Inferior parietal cortex (tissue), 1 donor: ENCODE data around the gene KCP.

Experiments
- DNase-seq: peaks from one replicate; pipeline ENCODE4 v3.0.0-alpha.2; 2016; ENCODE audit errors: extremely low spot score

Gene KCP

DNA sequence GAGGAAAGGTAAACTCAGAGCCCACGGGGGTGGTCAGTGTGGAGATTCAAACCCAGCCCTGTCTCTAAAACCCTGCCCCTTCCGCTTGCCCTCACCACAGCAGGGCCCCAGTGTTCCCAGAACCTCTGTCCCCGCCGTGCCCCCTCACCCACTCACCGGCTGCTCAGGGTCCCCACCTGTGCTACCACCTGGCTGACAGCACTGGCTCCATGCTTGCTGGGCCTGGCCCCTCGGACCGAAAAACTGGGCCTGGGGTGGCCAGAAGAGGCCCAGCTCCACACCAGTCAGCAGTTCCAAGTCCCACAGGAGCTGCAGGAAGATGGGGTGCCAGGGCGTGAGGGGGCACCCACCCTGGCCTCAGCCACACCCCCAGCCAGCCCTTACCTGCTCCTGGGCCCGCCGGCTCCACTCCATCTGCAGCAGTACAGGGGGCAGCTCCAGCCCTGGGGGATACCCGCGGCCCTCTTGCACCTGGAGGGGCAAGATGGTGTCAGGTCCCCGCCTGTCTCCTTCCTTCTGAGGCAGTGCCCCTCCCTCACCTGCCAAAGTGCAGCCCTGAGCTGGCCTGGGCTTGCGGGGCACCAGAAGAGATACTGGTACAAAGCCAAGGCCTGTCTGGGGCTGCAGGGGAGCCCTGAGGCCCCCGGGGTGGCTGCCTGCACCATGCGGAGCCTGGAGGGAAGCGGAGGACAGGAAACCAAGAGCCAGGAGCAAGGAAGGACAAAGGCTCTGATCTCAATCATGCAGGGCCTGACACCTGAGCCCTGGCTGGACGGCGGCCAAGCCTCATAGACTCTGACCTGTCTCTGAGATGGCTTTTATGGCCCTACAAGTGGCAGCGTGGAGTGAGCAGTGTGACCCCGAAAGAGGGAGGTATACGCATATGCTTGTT lies 36.1 kb downstream of the KCP start:
- DNase-seq = no peak

- DNase-seq = no peak
Measured at GRCh38 chr7:128873234-128873633, 37.3 kb downstream of the KCP start.

DNA sequence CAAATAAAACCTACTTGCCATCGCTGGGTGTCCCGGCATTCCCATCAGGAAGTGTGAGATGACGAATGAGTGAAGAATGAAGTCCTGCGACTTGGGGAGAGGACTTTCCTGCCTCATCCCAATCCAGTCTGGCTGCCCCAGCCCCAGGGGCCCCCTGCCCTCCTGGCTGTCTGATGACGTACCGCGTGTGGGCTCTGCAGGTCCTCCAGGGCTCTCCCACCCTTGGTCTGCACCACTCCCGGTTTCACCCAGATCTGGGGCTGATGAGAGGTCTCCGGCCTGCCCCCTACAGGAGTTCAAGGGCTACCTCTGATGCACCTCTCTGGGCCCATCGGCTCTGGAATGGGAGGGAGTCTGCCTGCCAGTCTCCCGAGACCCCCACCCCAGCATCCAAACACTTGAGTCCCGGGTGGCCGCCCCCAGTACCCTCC lies 38.1 kb downstream of the KCP start:
- DNase-seq = no peak

DNA sequence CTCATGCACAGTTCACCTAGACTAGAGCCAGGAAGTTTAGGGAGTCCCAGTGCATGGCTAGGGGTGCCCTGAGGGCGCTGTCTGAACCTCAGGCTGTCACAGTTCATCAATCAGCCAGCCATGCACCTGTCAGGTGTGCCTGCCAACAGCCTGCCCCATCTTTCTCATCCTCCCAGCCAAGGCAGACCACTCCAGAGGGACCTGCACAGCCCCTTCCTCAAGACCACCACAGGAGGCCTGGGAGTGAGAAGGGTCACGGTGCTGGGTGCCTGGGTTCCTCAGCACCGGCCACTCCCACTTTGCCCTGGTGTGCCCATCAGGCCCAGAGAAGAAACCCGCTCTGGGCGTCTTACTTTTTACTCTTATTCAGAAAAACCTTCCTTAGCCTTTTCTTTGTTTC lies 39.5 kb downstream of the KCP start:
- no peak for DNase-seq

DNA sequence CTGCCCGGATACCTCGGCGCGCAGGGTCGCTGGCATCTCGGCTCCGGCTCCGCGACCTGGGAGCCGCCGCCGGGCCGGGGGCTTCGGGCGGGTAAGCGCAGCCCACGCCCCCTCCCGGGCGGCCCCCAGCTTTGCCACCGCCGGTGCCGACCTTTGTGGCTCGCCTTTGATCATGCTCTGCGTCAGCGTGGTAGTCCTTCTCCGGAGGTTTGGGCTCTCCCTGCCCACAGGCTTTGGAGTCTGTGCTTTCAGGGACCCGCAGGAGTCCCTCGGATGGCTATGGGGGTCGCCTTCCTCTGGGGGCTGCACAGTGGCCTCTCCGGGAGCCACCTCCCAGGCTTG lies 40.6 kb downstream of the KCP start:
- DNase-seq = no peak

DNA sequence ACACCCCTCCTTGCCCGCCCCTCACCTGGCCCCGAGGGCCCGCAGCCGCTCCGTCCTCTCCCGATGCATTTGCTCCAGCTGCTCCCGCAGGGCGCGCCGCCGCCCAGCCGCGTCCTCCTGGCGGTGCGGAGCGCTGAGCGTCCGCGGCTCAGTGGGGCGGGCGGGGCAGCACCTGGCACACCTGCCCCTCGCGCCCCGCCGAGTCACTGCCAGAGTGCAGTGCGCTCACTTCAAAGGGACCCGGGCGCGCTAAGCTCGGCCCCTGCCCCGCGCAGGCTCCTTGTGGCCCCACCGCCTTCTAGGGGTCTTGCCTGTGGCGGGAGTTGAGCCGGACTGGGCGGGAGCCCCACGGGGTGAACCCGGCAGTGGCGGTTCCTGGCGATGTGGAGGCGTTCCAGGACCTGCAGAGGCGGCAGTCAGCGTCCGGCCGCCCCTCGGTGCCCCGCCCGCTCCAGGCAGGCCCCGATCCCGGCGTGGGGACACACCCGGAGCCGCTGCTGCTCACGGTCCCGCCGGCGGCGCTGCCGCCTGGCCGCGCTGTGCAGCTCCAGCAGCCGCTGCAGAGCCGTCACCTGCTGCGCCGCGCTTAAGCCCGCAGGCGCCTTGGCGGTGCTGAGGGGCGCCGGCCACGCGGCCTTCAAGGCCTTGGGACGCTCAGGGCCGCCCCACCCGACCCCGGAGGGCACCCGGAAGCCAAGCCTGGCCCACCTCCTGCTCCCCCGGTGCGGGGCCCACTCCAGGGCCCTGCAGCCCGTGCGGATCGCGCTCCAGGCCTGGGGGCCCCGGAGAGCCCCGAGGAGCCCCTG lies 41.2 kb downstream of the KCP start:
- DNase-seq = peak; percentile 27

DNA sequence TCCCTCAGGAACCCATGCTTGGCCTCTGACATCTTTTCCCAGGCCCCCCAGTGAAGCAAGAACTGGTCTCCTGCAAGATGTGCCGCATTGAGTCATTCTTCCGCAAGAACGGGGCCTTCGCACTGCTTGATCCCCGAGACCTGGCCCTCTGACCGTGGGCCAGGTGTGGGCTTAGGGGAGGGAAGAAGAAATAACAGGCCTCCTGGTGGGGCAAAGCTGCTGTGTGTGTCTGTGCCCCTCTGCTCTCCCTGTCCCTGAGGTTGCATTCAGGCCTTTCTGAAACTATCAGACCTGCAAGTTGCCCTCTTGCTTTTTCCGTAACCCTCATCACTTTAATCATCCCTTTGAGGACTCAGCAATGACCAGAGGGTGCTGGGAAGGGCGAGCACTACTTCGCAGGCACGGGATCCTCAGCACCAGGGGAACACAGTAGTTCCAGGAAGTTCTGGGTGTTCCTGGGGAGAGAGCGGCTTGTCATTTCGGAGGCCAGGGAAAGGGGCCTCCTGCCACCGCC lies 41.8 kb downstream of the KCP start:
- no peak for DNase-seq

DNA sequence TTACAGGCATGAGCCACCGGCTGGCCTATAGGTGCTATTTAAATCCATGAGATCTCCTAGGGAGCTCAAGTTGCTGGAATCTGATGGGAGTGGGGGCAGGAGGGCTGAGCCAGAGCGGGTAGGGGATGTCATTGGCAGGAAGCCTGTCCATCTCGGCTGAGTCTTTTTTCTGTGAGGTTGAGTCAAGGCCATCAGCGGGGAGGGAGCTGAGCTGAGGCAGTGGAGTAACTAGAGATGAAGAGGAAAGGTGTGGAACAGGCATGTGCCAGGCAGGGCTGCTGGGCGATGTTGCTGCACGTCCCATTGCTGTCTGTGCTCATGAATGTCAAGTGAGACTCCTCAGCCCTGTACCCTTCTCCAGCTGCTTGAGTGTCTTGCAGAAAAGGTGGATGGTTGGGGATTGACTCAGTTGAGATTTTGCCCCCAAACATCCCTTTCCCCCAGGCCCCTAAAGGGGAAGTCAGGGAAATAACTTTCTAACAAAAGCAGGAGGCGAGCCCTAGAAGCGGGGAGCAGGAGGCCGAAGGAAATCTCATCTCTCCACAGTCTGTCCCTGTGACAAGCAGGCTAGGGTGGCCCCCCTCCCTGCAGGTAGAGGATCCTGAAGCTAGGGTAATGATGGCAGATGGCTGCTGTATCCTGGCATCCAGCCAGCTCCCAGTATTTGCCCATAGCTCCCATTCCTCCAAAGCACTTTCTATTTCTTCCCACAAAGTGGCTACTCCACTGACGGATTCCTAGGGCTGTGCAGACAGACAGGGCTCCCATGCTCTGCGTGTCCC lies 42.5 kb downstream of the KCP start:
- DNase-seq = no peak

DNA sequence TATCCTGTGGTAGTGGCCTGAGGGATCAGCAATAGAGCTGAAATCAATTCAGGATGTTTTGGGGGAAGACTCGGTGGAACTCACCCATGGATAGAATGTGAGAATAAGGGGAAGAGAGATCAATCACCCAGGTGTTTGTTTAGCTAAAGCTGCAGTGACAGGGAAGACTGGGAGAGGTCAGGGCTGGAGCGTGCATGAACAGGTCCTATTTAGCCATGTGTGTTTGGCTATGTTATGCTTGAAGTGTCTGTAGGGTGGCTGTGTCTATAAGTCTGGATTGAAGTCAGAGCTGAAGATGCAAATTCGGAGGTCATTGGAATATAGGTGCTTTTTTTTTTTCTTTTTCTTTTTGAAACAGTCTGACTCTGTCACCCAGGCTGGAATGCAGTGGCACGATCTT lies 43.3 kb downstream of the KCP start:
- no peak for DNase-seq

GRCh38 chr7:128865996-128866877 lies 44.3 kb downstream of the KCP start:
- no peak for DNase-seq

- DNase-seq = no peak
Measured at GRCh38 chr7:128865303-128865702, 45.2 kb downstream of the KCP start.

DNA sequence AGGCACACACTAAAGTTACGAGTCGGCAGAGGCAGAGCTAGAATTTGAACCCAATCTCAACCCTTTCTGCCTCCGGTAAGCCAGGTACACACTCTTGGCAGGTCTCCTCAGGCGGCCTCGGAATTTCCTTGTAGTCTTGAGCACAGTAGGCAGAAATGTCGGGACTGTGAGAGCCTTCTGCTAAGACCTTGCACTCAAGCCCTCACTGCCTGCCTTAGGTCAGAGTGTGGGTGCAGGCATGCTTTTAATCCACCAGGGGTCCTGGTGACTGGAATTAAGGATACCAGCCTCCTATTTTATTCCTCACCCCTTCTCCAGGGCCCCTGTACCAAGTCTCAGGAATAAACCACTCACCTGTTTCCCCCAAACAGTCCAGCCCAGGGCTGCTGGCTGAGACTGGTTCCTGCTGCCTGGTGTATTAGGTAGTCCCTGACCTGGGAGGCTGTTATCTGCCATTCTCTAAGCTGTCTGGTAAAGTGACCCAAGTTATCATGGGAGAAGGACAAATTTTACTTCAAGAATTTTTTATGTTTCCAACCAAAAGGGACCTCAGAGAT lies 47.0 kb downstream of the KCP start:
- DNase-seq = peak; percentile 27

DNA sequence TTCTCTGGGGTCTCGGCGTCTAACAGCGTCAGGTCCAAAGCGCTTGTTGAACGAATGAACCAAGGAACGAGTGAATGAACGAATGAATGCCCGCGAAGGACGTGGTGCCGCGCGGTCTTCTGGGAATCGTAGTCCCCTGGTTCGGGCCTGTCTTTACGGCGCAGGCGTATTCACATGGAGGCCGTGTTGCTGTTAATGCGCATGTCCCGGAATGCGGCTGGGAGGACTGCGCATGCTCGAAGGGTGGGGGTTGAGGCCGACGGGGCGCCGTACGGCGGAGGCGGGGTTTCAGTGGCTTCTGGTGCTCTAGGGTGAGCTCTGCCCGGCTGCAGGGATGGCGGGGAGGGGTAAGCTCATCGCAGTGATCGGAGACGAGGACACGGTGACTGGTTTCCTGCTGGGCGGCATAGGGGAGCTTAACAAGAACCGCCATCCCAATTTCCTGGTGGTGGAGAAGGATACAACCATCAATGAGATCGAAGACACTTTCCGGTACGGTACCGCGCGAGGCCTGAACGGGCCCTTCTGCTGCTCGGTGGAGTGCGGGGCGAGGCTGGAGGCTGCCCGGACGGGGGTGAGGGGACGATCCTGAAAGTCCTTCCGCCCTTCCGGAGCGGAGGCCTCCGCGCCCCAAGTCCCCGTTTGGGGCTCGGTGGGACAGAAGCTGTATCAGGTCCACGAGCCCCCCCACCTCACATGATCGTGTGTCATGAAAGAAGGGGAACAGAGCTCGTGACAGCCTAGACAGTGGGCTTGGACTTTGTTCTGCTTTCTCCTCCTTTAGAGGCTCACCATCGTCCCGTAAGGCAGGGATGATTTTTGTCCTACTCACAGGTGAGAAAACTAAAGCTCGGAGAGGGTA lies 47.7 kb downstream of the KCP start, which contains the start of gene ATP6V1F:
Gene ATP6V1F (plus strand): TSS at position 286 of the 862 bp plus-strand sequence. CDS start 49 bp downstream, at position 335.
- DNase-seq = peak; percentile 98

DNA sequence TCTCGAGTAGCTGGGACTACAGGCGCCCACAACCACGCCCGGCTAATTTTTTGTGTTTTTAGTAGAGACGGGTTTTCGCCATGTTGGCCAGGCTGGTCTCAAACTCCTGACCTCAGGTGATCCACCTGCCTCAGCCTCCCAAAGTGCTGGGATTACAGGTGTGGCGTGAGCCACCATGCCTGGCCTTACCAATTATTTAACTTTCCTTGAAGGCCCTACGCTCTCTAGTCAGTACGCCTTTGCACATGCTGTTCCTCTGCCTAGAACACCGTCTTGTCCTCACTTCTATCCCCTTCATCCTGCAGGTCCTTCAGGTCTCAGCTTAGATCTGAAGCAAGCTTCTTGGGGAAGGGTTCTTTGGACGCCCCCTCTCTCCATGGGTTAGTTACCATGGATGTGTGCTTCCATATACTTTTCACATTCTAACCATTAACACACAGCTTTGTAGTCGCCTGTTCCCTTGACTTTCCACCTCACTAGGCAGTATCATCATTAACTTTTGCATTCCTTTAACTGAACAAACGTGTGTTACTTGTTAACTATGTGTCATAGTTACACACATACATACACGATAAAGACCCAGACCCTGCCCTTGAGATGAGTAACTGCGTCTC lies 48.4 kb downstream of the KCP start:
- no peak for DNase-seq

- DNase-seq = peak; percentile 39
Measured at GRCh38 chr7:128860158-128861073, 50.1 kb downstream of the KCP start.

DNA sequence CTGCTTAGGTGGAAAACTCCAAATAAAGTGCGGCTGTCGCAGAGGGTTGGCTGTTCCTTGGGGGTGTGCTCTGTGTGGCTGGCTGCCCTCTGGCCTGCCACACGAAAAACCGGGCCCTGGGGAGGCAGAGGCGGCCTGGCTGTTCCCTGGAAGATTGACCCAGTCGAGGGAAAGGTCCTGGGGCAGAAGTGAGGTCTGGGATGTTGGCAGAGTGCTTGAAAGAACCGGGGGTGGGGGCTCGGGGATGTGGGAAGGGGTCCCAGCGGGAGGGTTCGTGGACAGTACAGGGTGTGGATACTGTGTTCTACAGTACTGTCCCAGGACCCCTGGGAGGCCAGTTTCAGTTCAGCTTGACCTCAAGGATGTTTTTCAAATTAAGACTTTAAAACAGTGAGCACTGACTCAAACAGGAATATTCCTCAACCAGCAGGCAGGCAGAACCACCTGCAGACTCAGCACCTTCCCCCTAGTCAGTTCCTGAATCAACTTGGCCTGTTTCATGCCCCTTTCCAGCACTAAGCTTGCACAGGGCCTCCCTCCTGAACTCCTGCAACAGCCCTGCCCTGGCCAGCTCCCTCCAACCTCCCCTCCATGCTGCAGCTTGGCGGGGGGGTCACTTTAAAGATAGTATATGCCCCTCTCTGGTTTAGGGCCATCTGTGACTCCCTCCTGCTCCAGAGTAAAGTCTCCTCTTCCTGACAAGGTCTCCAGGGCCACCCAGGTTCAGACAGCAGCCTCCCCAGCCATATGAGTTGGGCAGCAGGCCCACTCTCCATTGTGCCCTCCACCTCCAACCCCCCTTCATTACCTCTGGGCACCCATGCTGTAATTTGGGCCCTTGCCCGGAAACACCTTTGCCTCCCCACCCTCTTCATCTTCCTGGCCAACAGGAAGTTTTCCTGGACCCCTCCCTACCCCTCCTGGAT lies 51.0 kb downstream of the KCP start:
- DNase-seq = no peak
